Type B pancreatic cell (in vitro differentiated cells): ENCODE data around the gene INPP4A. TPM values are rescaled to one million over a fixed set of nuclear protein-coding genes. Genes with fewer than 3 reads are reported as not detected.
A peak's percentile ranks its signal among the peaks of the same experiment; 100 is the strongest.

ENCODE experiments used
- DNase-seq: peaks from one replicate; pipeline ENCODE4 v3.0.0; 2021; ENCODE audit warnings: mixed read lengths; ENCODE audit not compliant: unreplicated experiment; ENCODE audit errors: extremely low spot score
- H3K27ac Mint-ChIP-seq: 2 replicates; pipeline ENCODE4 v1.8.0; 2021; ENCODE audit warnings: mild to moderate bottlenecking, mixed read lengths
- H3K27me3 Mint-ChIP-seq: 2 replicates; pipeline ENCODE4 v1.8.0; 2021; ENCODE audit warnings: mixed read lengths
- H3K36me3 Mint-ChIP-seq: 2 replicates; pipeline ENCODE4 v1.8.0; 2021; ENCODE audit warnings: mixed read lengths
- H3K4me1 Mint-ChIP-seq: one replicate; pipeline ENCODE4 v1.8.0; 2021; ENCODE audit warnings: mixed read lengths; ENCODE audit not compliant: unreplicated experiment
- H3K4me3 Mint-ChIP-seq: 2 replicates; pipeline ENCODE4 v1.8.0; 2021; ENCODE audit warnings: mild to moderate bottlenecking, mixed read lengths
- H3K9me3 Mint-ChIP-seq: 2 replicates; pipeline ENCODE4 v1.8.0; 2021; ENCODE audit warnings: mixed read lengths
- long read RNA-seq: library from polyadenylated mRNA; unstranded; transcript quantifications from one replicate; pipeline ENCODE4 v2.0.0, GENCODE V29; 2020
- total RNA-seq: library from RNA; stranded (reverse); gene quantifications from 2 replicates; pipeline ENCODE4 v1.2.1, GENCODE V29; 2021; ENCODE audit warnings: low replicate concordance
- TF ChIP-seq, protein P1 (sequence below): fragments of 200-600 bp; sonication (generic); conservative IDR thresholded peaks from 2 replicates; pipeline ENCODE4 v1.5.0; 2021; ENCODE audit warnings: antibody characterized with exemption, mild to moderate bottlenecking

Gene INPP4A
- total RNA-seq, result 29.5 and 37.6 TPM in 2 replicates
- long read RNA-seq, partial matches to known transcripts, result 3 of 10 reads
- long read RNA-seq, other reads (novel, unspliced or antisense), result 7 of 10 reads

DNA sequence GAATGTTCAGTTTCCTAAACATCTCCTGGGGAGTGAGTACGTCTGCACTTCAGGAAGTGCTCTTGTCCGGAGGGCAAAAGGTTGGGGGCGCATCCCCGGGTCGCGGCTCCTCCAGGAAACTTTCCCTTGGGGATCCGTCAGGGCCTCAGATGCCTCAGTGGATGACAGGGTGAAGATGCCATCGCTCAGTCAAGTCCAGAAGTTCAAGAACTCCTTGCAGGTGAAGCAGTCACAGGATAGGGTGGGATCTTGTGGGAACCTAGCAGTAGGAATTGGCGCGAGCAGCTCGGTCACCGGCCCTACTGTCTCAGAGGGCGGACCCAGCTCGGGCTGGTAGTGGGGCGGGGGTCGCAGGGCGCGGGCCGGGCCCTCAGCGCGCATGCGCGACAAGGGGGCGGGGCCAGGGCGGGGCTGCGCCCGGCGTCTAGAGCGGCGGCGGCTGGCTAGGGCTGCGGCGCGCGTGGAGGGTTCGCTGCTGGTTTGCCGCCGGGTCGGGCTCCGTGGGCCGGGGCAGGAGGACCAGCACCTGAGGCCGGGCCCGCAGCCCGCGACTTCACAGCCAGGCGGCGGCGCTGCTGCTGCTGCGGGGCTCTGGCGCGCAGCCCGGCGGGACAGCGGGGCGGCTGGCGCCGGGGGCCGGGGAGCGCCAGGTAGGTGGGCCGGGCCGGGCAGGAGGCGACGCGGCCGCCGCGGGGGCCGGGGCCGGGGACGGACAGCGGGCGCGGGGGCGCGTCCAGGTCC lies at the start of gene INPP4A:
Gene INPP4A, plus strand, starts transcription at position 423 of the 741 bp plus-strand sequence. CDS start 75,191 bp downstream, outside the sequence.
- Mint-ChIP-seq H3K27ac (peak within 1 kb of the TSS; percentile 79), H3K36me3 (no peaks in the 10 kb centered on the region), H3K9me3 (peaks cover 4% of the 10 kb centered on the region), H3K4me1 (peaks cover 31% of the 10 kb centered on the region), H3K4me3 (peak within 1 kb of the TSS; percentile 94), H3K27me3 (no peaks in the 10 kb centered on the region)
- DNase-seq, result peak; percentile 87
- TF ChIP-seq, protein P1, sequence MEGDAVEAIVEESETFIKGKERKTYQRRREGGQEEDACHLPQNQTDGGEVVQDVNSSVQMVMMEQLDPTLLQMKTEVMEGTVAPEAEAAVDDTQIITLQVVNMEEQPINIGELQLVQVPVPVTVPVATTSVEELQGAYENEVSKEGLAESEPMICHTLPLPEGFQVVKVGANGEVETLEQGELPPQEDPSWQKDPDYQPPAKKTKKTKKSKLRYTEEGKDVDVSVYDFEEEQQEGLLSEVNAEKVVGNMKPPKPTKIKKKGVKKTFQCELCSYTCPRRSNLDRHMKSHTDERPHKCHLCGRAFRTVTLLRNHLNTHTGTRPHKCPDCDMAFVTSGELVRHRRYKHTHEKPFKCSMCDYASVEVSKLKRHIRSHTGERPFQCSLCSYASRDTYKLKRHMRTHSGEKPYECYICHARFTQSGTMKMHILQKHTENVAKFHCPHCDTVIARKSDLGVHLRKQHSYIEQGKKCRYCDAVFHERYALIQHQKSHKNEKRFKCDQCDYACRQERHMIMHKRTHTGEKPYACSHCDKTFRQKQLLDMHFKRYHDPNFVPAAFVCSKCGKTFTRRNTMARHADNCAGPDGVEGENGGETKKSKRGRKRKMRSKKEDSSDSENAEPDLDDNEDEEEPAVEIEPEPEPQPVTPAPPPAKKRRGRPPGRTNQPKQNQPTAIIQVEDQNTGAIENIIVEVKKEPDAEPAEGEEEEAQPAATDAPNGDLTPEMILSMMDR, result no peak

DNA sequence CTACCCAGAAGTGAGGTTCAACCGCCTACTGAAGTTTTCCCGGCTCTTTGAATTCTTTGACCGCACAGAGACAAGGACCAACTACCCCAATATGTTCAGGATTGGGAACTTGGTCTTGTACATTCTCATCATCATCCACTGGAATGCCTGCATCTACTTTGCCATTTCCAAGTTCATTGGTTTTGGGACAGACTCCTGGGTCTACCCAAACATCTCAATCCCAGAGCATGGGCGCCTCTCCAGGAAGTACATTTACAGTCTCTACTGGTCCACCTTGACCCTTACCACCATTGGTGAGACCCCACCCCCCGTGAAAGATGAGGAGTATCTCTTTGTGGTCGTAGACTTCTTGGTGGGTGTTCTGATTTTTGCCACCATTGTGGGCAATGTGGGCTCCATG lies 48.7 kb upstream of the INPP4A start:
- no peaks in the 10 kb centered on the region for H3K9me3 Mint-ChIP-seq
- H3K36me3 Mint-ChIP-seq, result no peaks in the 10 kb centered on the region

DNA sequence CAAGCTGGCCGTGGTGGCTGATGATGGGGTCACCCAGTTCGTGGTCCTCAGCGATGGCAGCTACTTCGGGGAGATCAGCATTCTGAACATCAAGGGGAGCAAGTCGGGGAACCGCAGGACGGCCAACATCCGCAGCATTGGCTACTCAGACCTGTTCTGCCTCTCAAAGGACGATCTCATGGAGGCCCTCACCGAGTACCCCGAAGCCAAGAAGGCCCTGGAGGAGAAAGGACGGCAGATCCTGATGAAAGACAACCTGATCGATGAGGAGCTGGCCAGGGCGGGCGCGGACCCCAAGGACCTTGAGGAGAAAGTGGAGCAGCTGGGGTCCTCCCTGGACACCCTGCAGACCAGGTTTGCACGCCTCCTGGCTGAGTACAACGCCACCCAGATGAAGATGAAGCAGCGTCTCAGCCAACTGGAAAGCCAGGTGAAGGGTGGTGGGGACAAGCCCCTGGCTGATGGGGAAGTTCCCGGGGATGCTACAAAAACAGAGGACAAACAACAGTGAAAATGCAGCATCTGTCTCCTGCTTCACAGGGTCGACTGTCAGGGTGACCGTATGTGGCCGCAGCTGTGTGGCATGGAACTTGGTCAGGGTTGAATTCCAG lies 47.8 kb upstream of the INPP4A start:
- Mint-ChIP-seq H3K4me1 (no peaks in the 10 kb centered on the region), H3K27me3 (peaks cover 16% of the 10 kb centered on the region), H3K36me3 (no peaks in the 10 kb centered on the region), H3K9me3 (no peaks in the 10 kb centered on the region), H3K4me3 (no peak overlapping the region), H3K27ac (no peak overlapping the region)
- TF ChIP-seq, protein P1, result no peak
- no peak for DNase-seq

More for the DNA sequence above, 48.7 kb upstream of the INPP4A start:
- Mint-ChIP-seq H3K27ac (no peak overlapping the region), H3K4me1 (no peaks in the 10 kb centered on the region), H3K4me3 (no peak overlapping the region), H3K27me3 (peaks cover 9% of the 10 kb centered on the region)
- TF ChIP-seq, protein P1, result no peak
- no peak for DNase-seq

DNA sequence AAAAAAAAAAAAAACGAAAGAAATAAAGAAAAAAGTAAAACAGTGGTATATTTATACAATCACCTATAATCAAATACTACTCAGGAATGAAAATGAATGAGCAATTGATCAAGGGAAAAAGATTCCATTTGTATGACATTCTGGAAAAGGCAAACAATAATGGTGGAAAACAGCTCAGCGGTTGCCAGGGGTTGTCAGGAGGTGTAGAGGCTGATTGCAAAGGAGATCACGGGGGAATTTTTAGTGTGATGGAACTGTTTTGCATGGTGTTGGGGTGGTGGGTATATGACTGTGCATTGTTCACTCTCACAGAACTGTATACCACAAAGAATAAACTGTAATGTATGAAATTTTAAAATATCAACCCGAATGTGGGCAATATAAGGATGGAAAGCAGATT lies 45.5 kb upstream of the INPP4A start:
- no peak overlapping the region for H3K4me3 Mint-ChIP-seq
- TF ChIP-seq, protein P1, result no peak
- no peak for DNase-seq
- no peaks in the 10 kb centered on the region for H3K9me3 Mint-ChIP-seq
- H3K27ac Mint-ChIP-seq, result no peak overlapping the region
- H3K27me3 Mint-ChIP-seq, result peaks cover 21% of the 10 kb centered on the region
- H3K4me1 Mint-ChIP-seq, result no peaks in the 10 kb centered on the region
- no peaks in the 10 kb centered on the region for H3K36me3 Mint-ChIP-seq

DNA sequence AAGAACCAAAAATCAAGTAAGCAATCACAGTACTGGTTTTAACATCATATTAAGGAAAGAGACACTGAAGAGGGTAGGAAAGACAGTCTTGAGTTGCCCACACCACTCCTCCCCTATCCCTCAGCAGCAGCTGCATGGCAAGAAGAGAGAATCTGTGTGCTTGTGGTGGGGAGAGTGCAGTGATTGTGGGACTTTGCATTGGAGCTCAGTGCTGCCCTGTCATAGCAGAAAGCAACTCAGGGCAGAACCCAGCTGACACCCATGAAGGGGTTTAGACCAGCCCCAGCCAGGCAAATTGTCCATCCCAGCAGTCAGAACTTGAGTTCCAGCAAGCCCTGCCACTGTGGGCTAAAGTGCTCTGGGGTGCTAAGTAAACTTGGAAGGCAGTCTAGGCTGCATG lies 40.8 kb upstream of the INPP4A start:
- Mint-ChIP-seq H3K27ac (no peak overlapping the region), H3K9me3 (no peaks in the 10 kb centered on the region), H3K4me1 (no peaks in the 10 kb centered on the region), H3K27me3 (peaks cover 21% of the 10 kb centered on the region), H3K4me3 (no peak overlapping the region), H3K36me3 (no peaks in the 10 kb centered on the region)
- no peak for DNase-seq
- TF ChIP-seq, protein P1, result no peak
